Bone marrow (tissue), 2 donors: ENCODE results near the gene WDR5.
"Not testable (repeated sequence)": the region's sequence is repeated elsewhere in the genome, so short reads cannot be mapped to it uniquely, and the experiment has no call there.

Source experiments
- DNase-seq, 2 donors: peaks; one replicate each; lab custom pipeline; 2025; lab: John Stamatoyannopoulos, UW

Gene WDR5

GRCh38 chr9:134135343-134136117 lies at the start of gene WDR5:
Gene WDR5 (plus strand): TSS chr9:134136082. CDS start chr9:134139878, 3,796 bp downstream.
- DNase-seq: peak; percentile 71 to 84

- DNase-seq: no peak
Observed at GRCh38 chr9:134088063-134088725, 47.7 kb upstream of the WDR5 start.

- DNase-seq: no peak
Observed at GRCh38 chr9:134089972-134090371, 45.9 kb upstream of the WDR5 start.

- peak; percentile 3 to 66 for DNase-seq
Observed at GRCh38 chr9:134099123-134099761, 36.6 kb upstream of the WDR5 start.

GRCh38 chr9:134100040-134100439 lies 35.8 kb upstream of the WDR5 start:
- no peak for DNase-seq

- DNase-seq: not testable (repeated sequence)
Observed at GRCh38 chr9:134101133-134101532, 34.7 kb upstream of the WDR5 start.

GRCh38 chr9:134101623-134102149 lies 34.2 kb upstream of the WDR5 start:
- DNase-seq: no peak

- DNase-seq: no peak
Observed at GRCh38 chr9:134103391-134103998, 32.4 kb upstream of the WDR5 start.

- no peak for DNase-seq
Observed at GRCh38 chr9:134111064-134111463, 24.8 kb upstream of the WDR5 start.

- DNase-seq: no peak
Observed at GRCh38 chr9:134112561-134112960, 23.3 kb upstream of the WDR5 start.

GRCh38 chr9:134118972-134119371 lies 16.9 kb upstream of the WDR5 start:
- not testable (repeated sequence) for DNase-seq

- no peak for DNase-seq
Observed at GRCh38 chr9:134123764-134124128, 12.1 kb upstream of the WDR5 start.

- DNase-seq: no peak
Observed at GRCh38 chr9:134125413-134126095, 10.3 kb upstream of the WDR5 start.

GRCh38 chr9:134126373-134126772 lies 9.5 kb upstream of the WDR5 start:
- no peak for DNase-seq

- DNase-seq: no peak
Observed at GRCh38 chr9:134127065-134127580, 8.8 kb upstream of the WDR5 start.

GRCh38 chr9:134127616-134128015 lies 8.3 kb upstream of the WDR5 start:
- no peak for DNase-seq

- DNase-seq: no peak
Observed at GRCh38 chr9:134128727-134129679, 6.9 kb upstream of the WDR5 start.

GRCh38 chr9:134130503-134131375 lies 5.1 kb upstream of the WDR5 start:
- DNase-seq: no peak

GRCh38 chr9:134131471-134132207 lies 4.2 kb upstream of the WDR5 start:
- no peak for DNase-seq
